OCI-M2 (cell line): ENCODE data around the gene PAEP.

ENCODE experiments used
- DNase-seq: peaks from one replicate; lab custom pipeline; 2025; ENCODE audit not compliant: unreplicated experiment; lab: John Stamatoyannopoulos, UW

Gene PAEP

DNA sequence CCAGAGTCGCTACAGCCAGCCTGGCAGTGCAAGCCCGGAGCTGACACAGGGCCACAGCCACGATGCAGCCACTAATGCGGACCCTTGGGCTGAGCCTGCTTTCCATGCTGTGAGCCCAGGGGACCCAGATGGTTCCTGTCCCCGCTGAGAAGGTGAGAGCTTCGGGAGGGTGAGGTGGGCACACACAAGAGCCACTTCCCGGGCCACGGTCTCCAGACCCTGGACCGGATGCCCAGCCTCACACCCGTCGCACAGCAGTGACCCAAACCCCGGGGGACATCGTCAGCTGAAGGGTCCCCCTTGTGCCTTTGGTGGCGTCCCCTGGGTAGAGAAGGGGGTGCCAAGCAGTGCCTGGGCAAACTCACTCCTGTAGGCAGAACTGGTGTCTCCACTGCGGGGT, 13.4 kb downstream of the PAEP start:
- DNase-seq: no peak

DNA sequence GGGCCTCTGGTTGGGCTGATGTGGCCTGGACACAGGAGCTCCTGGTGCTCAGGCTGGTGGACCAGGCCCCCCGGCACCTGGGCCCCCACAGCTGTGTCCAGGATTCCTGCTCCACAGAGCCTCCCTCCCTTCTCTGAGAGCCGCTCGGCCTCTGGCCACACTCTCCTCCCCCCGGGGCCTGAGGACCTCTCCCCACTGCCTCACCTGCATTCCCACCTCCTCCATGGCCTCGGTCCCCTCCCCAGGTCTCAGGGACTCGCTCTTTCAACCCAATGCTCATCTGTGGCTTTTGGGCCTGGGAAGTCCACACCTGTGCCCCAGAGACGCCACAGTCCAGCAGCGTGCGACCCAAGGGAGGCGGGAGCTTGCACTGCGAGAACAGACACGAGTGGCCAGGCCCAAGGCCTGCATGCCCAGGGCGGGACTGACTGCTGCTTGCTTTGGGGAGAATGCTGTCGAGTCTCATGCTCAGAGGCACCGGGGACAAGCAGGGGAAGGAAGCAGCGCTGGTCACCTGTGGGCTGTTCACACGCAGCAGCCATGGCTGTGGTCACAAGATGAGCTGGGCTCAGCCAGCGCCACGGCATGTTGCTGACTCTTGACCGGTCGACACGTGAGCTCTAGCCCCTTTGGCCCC, 14.6 kb downstream of the PAEP start:
- no peak for DNase-seq

DNA sequence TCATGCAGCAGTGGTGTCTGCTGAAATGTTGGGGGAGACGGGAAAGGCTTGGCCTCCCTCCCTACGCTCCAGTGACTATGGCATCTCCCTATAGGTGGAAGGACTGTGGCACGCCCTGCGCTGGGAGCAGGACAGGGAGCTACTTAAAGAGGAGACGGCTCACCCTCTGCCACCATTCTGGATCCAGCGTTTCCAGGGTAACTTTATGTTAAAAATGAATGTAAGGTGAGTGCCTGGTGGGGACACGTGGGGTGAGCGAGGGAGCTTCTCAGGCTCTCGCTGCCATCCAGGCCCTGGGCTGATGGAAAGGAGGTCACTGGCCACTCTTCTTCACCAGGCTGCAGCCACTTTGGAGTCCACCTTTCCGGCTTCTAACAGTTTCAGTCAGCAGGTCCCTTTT, 15.7 kb downstream of the PAEP start:
- DNase-seq: no peak

DNA sequence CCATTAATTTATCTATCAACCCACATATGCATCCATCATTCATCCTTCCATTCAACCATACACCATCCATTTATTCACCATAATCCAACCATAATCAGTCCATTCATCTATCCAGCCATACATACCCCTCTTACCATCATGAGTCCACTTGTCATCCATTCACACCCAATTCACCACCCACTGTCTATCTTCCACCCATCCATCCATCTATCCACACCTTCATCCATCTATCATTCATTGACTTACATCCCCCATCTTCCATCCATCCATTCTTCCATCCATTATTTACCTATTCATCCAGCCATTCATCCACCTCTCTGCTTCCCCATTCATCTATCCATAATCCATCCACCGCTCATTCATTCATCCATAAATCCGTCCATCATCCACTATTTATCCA, 17.8 kb downstream of the PAEP start:
- DNase-seq: no peak

DNA sequence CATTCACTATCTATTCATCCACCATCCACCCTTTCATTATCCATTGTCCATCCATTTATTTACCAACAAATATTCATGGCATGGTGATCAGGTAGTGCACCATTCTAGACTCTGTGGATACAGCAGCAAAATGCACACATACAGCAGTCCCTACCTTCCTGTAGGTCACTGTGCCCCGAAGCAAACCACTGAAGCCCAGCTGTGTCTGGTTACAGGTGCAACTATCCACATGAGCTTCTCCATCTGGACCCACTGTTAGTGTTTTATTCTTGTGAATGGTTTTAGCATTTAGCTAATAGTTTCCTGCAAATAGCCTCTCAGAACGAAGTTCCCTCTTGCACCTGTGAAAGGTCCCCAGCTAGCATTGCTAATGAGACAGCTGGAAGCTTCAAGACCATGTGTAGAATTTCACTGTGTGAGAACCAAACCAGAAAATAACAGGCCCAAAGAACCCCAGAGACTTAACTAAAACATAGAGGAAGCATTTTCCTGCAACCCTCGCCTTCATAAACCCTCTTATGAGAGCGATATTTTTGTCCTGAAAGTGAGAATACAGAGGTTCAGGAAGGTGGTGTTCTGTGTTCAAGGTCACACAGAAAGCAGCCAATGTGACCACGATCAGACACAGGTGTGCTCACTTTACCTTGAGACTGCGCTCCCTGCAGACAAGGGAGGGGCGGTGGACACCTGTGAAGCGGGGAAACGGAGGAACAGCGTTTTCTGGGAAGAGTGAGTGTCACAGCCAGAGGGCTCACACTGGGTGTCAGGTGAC, 18.5 kb downstream of the PAEP start:
- no peak for DNase-seq

DNA sequence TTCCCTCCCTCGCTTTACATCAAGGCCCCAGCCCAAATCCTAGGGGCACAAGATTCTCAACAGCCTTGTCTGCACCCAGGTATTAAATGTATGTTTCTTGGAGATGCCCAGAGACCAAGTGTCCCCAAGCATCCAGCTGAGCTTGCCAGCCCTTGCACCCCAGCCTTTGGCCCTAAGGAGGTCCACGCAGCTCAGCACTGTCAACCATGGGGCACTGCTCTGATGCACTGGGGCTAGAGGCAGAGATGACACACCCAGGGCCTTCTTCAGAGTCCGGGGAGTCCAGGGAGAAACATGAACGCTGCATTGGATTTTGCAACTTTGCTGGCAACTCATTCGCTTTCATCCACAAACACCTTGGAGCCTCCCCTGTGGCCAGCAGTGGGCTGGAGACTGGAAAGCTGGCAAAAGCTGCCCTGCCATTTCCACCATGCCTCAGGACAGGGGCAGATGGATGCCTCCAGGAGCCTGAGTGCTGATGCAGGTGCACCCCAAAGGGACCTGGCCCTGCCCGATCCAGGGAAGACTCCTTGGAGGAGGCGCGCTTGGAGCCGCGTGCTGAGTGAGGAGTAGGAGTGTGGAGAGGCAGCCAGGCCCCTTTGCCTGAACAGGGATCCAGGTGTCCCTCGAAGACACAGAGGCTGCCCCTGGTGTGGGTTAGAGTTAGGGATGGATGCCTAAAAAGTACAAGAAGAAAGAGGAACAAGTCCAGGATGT, 19.3 kb downstream of the PAEP start:
- DNase-seq: no peak

DNA sequence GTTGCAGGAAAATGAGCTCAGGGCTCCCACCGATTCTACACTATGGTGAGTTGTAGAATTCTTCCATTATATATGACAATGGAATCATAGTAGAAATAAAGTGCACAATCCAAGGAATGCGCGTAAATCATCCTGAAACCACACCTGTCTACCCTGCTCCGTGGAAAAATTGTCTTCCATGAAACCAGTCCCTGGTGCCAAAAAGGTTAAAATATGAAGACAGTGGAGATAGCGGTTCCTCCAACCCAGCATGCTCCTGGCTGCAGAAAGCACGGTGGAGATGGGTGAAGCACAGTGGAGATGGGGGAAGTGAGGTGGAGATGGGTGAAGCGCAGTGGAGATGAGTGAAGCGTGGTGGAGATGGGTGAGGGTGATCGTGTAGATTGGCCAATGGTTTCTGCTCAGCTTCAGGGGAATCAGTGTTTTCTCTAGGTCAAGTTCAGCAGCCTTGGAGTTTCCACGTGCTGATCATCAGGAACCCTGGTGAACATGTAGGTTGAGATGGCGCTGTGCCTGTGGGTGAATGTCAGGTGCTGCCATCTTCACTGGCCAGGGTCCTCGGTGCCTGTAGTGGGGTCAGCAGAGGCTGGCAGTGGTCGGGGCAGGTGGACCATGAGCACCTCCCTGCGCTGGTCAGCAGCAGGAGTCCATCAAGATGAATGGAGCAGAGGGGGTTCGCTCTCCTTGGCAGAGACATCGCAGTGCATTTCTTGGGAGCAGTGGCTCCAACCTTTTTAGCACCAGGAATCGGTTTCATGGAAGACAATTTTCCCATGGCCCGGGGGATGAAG, 20.3 kb downstream of the PAEP start:
- DNase-seq: no peak

DNA sequence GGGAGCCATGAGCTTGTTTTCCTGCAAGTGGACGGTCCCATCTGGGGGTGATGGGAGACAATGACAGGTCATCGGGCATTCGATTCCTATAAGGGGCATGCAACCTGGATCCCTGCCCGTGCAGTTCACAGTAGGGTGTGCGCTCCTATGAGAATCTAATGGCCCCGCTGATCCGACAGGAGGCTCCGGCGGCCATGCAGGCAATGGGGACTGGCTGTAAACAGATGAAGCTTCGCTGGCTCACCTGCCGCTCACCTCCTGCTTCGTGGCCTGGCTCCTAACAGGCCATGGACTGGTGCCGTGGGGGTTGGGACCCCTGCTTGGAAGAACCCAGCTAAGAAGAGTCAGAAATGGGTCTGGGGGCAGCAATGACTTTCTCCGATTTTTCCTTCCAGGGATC, 21.0 kb downstream of the PAEP start:
- no peak for DNase-seq

DNA sequence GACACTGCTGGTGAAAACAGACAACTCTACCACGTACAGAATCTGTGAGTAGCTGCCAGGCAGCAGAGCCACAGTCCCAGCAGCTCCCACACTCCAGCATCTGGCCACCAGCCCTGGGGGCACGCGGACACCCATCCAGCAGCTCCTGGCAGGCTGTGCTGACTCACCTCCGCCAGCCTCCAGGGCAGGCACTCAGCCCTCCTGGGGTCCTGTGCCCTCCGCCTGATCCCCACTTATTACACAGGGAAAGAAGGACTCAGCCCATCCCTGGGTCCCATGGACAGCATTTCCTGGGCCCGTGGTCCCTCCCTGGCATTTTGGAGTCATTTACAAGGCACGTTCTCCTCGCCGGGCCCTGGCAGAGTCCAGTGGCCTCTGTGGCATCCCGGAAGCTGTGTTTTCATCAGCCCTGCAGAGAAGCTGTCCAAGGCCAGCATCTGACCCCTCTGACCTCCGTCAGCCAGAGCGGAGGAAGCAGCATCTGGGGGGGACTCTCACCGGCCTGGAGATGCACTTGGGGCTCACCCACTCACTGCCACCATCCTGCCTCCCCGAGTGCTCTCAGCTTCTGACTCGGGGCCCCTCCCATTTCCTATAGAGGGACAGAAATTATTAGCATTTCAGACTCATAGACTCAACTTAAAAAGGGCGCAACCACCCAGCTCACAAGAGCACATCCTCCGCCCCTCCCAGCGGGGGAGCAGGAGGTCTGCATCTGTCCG, 21.6 kb downstream of the PAEP start:
- no peak for DNase-seq

DNA sequence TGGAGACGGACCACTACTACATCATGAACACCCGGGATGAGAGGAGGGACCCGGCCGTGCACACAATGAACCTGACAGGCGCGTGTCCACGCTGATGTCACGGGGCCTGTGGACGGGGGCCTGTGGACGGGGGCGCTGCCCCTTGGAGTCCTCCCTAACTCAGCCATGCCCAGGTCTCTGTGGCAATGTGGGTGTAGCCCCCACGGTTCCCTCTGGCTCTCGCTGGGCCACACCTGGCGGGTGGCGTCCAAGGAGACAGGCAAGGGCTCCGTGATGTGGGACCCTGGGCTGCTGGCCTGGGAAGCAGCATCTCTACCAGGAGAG, 22.1 kb downstream of the PAEP start:
- no peak for DNase-seq

DNA sequence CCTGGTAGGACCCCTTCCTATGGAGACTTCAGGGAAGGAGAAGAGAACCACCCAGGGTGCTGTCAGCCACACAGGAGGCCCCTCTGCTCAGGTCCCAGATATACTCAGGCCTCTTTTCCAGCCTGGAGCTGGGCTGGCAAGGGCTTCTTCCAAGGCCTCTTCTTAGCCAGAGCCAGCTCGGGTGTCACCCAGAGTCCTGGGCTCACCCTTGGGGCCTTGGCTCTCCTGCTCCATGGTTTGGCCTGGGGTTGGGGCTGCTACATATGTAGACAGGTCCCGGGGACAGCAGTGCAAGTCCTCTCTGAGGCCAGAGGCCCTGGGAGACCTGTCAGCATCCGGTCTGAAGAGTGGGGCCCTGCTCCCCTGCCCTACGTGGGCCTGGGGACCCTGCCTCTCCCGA, 22.8 kb downstream of the PAEP start:
- no peak for DNase-seq

DNA sequence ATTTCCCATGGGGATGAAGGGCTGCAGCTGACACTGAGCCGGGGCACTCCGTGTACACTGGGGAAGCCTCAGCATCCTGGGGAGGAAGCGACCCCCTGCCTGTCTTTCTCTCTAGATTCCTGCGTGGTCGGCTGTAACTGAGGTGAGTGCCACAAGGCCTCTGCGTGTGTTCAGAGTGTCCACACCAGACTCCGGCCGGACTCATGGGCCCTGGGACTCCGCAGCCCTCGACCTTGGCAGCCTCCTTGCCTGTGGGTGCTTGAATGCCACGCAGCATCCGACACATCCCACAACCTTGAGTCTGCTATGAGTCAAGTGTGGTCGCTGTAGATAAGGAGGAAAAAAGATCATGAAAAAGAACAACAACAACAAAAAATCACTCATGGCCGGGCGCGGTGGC, 23.4 kb downstream of the PAEP start:
- no peak for DNase-seq

DNA sequence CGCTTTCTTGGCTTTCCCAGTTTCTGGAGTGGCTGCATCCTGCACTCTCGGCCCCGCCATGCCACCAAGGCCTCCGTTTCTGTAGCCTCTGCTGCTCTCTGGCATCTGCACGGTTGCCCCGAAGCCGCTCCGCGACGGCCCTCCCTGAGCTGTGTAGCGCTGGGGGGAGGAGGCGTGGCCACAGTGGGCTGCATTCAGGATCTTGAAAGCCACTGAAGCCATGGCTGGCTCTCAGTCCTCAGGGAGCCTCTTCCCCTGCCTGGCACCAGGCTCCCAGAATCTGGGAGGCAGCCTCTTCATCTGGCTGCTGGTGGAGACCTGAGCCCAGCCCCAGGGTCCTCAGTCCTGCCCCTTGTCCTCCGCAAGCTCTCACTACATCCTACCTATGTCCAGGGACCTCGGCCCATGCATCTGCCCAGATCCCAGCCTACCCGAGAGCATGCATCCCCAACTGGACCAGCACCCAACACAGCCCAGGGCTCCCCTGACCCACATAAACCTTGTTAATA, 25.1 kb downstream of the PAEP start:
- no peak for DNase-seq

DNA sequence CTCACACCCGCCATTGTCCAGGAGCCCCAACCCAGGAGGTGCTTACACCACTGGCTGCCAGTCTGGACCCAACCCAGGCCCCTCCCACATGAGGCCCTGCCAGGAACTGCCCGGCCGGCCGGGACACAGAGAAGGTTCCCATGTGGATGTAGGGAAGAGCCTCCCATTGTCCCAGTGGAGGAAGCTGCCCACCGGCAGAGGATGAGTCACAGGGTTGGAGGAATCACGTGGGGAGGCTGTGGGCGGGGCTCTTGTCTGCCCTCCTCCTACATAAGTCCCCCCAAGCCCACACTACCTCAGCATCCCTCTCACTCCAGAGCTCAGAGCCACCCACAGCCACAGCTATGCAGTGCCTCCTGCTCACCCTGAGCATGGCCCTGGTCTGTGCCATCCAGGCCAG, 26.1 kb downstream of the PAEP start:
- no peak for DNase-seq

DNA sequence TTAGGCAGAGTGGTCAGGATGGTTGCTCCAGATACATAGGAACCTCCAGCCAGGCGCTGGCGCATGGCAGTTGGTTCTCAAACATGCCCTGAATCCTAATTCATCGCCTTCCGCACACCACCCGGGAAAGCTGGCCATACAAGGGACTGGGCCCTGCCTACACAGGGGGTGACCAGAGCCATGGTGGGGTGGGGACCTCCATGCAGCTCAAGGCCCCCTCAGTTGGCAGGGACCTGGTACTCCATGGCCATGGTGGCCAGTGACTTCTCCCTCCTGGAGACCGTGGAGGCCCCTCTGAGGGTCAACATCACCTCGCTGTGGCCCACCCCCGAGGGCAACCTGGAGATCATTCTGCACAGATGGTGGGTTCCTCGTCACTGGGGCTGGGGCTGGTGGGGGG, 26.8 kb downstream of the PAEP start:
- DNase-seq: no peak

DNA sequence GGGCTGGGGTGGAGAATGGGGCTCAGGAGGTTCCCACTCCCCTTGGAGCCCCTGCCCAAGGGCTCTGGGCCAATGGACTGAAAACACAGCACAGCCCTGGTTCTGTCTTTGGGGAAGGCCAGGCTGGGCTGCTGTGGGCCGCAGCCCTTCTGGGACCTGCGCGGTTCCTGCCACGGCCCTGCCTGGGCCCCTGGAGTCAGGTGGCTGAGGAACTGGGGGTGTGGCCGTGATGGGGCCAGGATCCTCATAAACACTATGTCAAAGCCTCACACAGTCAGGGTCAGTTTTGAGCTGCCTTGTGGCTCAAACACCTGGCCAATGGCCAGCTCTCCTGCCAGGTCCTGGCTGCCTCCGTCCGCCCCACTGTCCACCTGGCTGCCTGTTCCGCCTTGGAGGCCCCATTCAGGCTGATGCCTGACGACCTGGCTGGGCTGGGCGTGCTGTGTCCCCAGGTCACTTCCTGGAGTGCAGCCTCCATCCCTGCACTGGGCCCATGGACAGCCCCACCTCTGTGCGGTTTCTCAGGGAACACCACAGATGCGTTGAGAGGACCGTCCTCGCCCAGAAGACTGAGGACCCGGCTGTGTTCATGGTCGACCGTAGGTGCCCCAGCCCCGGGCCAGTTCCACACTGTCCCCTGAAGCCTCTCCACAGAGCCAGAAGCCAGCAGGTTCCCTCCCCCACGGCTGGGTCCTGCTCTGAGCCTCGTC, 27.5 kb downstream of the PAEP start:
- no peak for DNase-seq

DNA sequence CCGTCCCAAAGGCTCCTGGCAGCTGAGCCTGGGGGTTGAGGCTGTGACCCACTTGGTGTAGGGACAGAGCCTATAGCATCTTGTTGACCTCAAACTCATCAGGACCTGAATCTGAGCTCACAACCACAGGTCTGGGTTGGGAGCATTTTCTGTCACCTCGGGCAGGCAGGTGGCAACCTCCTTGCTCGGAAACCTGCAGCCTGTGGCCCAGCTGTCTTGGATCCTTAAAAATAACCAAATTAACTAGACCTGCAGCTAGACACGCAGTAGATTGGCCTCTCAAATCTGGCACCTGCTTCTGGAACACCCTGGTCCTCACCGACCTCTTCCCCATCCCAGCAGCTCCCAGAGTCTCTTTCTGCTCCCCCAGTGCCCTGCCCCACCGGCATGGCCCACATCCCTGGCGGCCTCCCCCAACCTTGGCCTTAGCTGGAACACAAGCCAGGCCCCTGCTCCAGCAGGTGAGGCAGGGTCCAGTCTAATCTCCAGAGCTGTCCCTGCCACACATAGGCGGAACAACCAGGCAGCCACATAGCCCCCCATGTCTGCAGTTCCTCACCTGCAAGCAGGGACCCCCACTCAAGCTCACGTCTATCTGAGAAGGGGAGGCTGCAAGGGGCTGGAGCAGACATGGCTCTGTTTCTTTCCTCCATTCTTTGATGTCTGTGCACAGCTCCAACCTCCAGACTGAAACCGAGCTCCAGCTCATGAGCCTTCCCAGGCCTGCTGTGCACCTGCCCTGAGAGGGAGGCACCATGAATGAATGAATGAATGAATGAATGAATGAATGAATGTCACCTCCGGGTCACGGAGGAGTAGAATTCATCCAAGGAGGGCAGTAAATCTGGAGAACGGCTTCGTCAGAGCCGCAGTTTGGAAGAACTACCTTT, 28.3 kb downstream of the PAEP start:
- DNase-seq: no peak

DNA sequence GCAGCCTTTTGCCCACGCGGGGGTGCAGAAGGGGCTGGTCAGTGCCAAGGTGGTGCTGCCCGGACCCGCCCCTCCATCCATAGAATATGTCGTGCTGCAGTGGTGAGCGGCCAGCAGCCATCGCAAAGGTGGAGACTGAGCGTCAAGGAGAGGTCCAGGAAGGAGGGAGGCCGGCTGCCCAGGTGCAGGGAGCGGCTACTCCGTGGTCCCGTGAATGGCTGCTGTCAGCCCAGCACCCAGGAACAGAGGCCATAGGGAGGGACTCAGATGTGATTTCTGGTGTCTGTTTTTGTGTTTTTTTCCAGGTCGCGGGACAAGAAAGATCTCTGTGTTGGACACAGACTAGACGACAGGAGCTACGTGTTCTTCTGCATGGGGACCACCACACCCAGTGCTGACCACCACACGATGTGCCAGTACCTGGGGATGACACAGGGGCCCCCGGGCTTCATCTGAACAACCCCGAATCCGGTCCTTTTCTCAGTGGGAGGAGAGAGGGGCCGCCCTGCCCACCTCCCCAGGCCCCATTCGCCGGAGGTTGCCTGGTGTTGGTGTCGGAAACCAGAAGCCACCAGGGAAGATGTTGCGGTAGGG, 29.0 kb downstream of the PAEP start:
- DNase-seq: no peak
